ENCODE measurements around the gene KIAA1671.

KIAA1671 gene

GRCh38 chr22:24965822-24966626 lies 13.5 kb downstream of the KIAA1671 start:
- Mint-ChIP-seq H3K4me1 (no peaks in the 10 kb centered on the region), H3K27me3 (peaks cover 10% of the 10 kb centered on the region), H3K36me3 (no peaks in the 10 kb centered on the region), H3K4me3 (no peak overlapping the region), H3K9me3 (no peaks in the 10 kb centered on the region), H3K27ac (no peak overlapping the region)
- no peak for ATAC-seq

GRCh38 chr22:24968066-24968561 lies 15.6 kb downstream of the KIAA1671 start:
- Mint-ChIP-seq H3K4me3 (no peak overlapping the region), H3K27ac (no peak overlapping the region), H3K4me1 (no peaks in the 10 kb centered on the region), H3K36me3 (no peaks in the 10 kb centered on the region), H3K9me3 (no peaks in the 10 kb centered on the region), H3K27me3 (no peaks in the 10 kb centered on the region)
- no peak for ATAC-seq

GRCh38 chr22:24969560-24970301 lies 17.2 kb downstream of the KIAA1671 start:
- Mint-ChIP-seq H3K4me3 (no peak overlapping the region), H3K27me3 (no peaks in the 10 kb centered on the region), H3K36me3 (no peaks in the 10 kb centered on the region), H3K9me3 (no peaks in the 10 kb centered on the region), H3K27ac (no peak overlapping the region), H3K4me1 (no peaks in the 10 kb centered on the region)
- no peak for ATAC-seq

- H3K36me3 Mint-ChIP-seq = no peaks in the 10 kb centered on the region
- ATAC-seq = no peak
- H3K9me3 Mint-ChIP-seq = no peaks in the 10 kb centered on the region
- H3K4me3 Mint-ChIP-seq = no peak overlapping the region
- no peaks in the 10 kb centered on the region for H3K4me1 Mint-ChIP-seq
- H3K27ac Mint-ChIP-seq = no peak overlapping the region
- H3K27me3 Mint-ChIP-seq = no peaks in the 10 kb centered on the region
Observed at GRCh38 chr22:24972369-24972768, 19.9 kb downstream of the KIAA1671 start.

GRCh38 chr22:24973872-24974271 lies 21.4 kb downstream of the KIAA1671 start:
- Mint-ChIP-seq H3K27ac (no peak overlapping the region), H3K27me3 (no peaks in the 10 kb centered on the region), H3K9me3 (no peaks in the 10 kb centered on the region), H3K4me1 (no peaks in the 10 kb centered on the region), H3K36me3 (no peaks in the 10 kb centered on the region), H3K4me3 (no peak overlapping the region)
- ATAC-seq = no peak

GRCh38 chr22:24975125-24975640 lies 22.7 kb downstream of the KIAA1671 start:
- Mint-ChIP-seq H3K4me3 (no peak overlapping the region), H3K4me1 (no peaks in the 10 kb centered on the region), H3K36me3 (no peaks in the 10 kb centered on the region), H3K27ac (no peak overlapping the region), H3K27me3 (no peaks in the 10 kb centered on the region), H3K9me3 (no peaks in the 10 kb centered on the region)
- ATAC-seq = no peak

- ATAC-seq = no peak
- H3K36me3 Mint-ChIP-seq = no peaks in the 10 kb centered on the region
Observed at GRCh38 chr22:24975813-24976341, 23.4 kb downstream of the KIAA1671 start.

GRCh38 chr22:24976442-24977218 lies 24.1 kb downstream of the KIAA1671 start:
- Mint-ChIP-seq H3K27ac (no peak overlapping the region), H3K9me3 (no peaks in the 10 kb centered on the region), H3K4me1 (no peaks in the 10 kb centered on the region), H3K36me3 (no peaks in the 10 kb centered on the region), H3K27me3 (no peaks in the 10 kb centered on the region), H3K4me3 (no peak overlapping the region)
- ATAC-seq = no peak

More at GRCh38 chr22:24975813-24976341, 23.4 kb downstream of the KIAA1671 start:
- Mint-ChIP-seq H3K27me3 (no peaks in the 10 kb centered on the region), H3K9me3 (no peaks in the 10 kb centered on the region), H3K27ac (no peak overlapping the region), H3K4me3 (no peak overlapping the region), H3K4me1 (no peaks in the 10 kb centered on the region)

GRCh38 chr22:24977370-24978221 lies 25.1 kb downstream of the KIAA1671 start:
- Mint-ChIP-seq H3K4me3 (no peak overlapping the region), H3K4me1 (no peaks in the 10 kb centered on the region), H3K9me3 (no peaks in the 10 kb centered on the region), H3K27ac (no peak overlapping the region), H3K27me3 (no peaks in the 10 kb centered on the region), H3K36me3 (no peaks in the 10 kb centered on the region)
- no peak for ATAC-seq

GRCh38 chr22:24978308-24978707 lies 25.8 kb downstream of the KIAA1671 start:
- Mint-ChIP-seq H3K27me3 (no peaks in the 10 kb centered on the region), H3K4me3 (no peak overlapping the region), H3K36me3 (no peaks in the 10 kb centered on the region), H3K9me3 (no peaks in the 10 kb centered on the region), H3K27ac (no peak overlapping the region), H3K4me1 (no peaks in the 10 kb centered on the region)
- no peak for ATAC-seq

- no peak overlapping the region for H3K4me3 Mint-ChIP-seq
- H3K27me3 Mint-ChIP-seq = peaks cover 15% of the 10 kb centered on the region
- no peak overlapping the region for H3K27ac Mint-ChIP-seq
- H3K36me3 Mint-ChIP-seq = no peaks in the 10 kb centered on the region
- ATAC-seq = no peak
- no peaks in the 10 kb centered on the region for H3K9me3 Mint-ChIP-seq
- no peaks in the 10 kb centered on the region for H3K4me1 Mint-ChIP-seq
Observed at GRCh38 chr22:24981066-24981465, 28.6 kb downstream of the KIAA1671 start.

- H3K9me3 Mint-ChIP-seq = no peaks in the 10 kb centered on the region
- H3K27me3 Mint-ChIP-seq = peaks cover 15% of the 10 kb centered on the region
- H3K4me1 Mint-ChIP-seq = no peaks in the 10 kb centered on the region
- no peaks in the 10 kb centered on the region for H3K36me3 Mint-ChIP-seq
- H3K27ac Mint-ChIP-seq = no peak overlapping the region
- no peak for ATAC-seq
- no peak overlapping the region for H3K4me3 Mint-ChIP-seq
Observed at GRCh38 chr22:24981656-24982055, 29.1 kb downstream of the KIAA1671 start.

GRCh38 chr22:24982301-24983056 lies 30.0 kb downstream of the KIAA1671 start:
- H3K9me3 Mint-ChIP-seq = no peaks in the 10 kb centered on the region
- peaks cover 15% of the 10 kb centered on the region for H3K27me3 Mint-ChIP-seq
- H3K27ac Mint-ChIP-seq = no peak overlapping the region
- ATAC-seq = no peak
- H3K36me3 Mint-ChIP-seq = no peaks in the 10 kb centered on the region
- no peak overlapping the region for H3K4me3 Mint-ChIP-seq
- no peaks in the 10 kb centered on the region for H3K4me1 Mint-ChIP-seq

- Mint-ChIP-seq H3K36me3 (no peaks in the 10 kb centered on the region), H3K27ac (no peak overlapping the region), H3K27me3 (peaks cover 15% of the 10 kb centered on the region), H3K4me3 (no peak overlapping the region), H3K9me3 (no peaks in the 10 kb centered on the region), H3K4me1 (no peaks in the 10 kb centered on the region)
- ATAC-seq = no peak
Observed at GRCh38 chr22:24983151-24983550, 30.6 kb downstream of the KIAA1671 start.

Measured in stimulated activated memory B cell treated with anti-CD40 and anti-IgM and Interleukin-4, amounts not matched to agents 10 μg/mL and 1 μg/mL and 100 μg/mL, for 72 hours (primary cell).